NOMO-1 treated with dmso at 0.1 percent for 144 hours (cell line): ENCODE measurements around the gene TRIM75.
"Not testable (repeated sequence)": the region's sequence is repeated elsewhere in the genome, so short reads cannot be mapped to it uniquely, and the experiment has no call there.

Experiments
- DNase-seq: peaks from one replicate; lab custom pipeline; 2025; ENCODE audit not compliant: unreplicated experiment; lab: John Stamatoyannopoulos, UW

The TRIM75 gene

GRCh38 chr4:165053645-165054044 lies at the start of gene TRIM75:
Gene TRIM75, plus strand, starts transcription at chr4:165053866. Its CDS starts 5,282 bp downstream, at chr4:165059148.
- no peak for DNase-seq

GRCh38 chr4:165005352-165005925 lies 48.2 kb upstream of the TRIM75 start:
- DNase-seq, result no peak

- DNase-seq, result no peak
These were observed 47.2 kb upstream of the TRIM75 start for GRCh38 chr4:165006456-165006855.

- no peak for DNase-seq
These were observed 46.8 kb upstream of the TRIM75 start for GRCh38 chr4:165006886-165007285.

- DNase-seq, result no peak
These were observed 44.0 kb upstream of the TRIM75 start for GRCh38 chr4:165009493-165010227.

- DNase-seq, result no peak
These were observed 43.2 kb upstream of the TRIM75 start for GRCh38 chr4:165010487-165010886.

GRCh38 chr4:165010991-165011390 lies 42.7 kb upstream of the TRIM75 start:
- DNase-seq, result no peak

GRCh38 chr4:165011403-165011802 lies 42.3 kb upstream of the TRIM75 start:
- DNase-seq, result no peak

GRCh38 chr4:165013691-165014090 lies 40.0 kb upstream of the TRIM75 start:
- no peak for DNase-seq

- DNase-seq, result no peak
These were observed 36.7 kb upstream of the TRIM75 start for GRCh38 chr4:165016971-165017370.

- DNase-seq, result not testable (repeated sequence)
These were observed 33.7 kb upstream of the TRIM75 start for GRCh38 chr4:165019995-165020394.

GRCh38 chr4:165025782-165026181 lies 27.9 kb upstream of the TRIM75 start:
- DNase-seq, result not testable (repeated sequence)

- DNase-seq, result no peak
These were observed 25.8 kb upstream of the TRIM75 start for GRCh38 chr4:165027762-165028402.

- DNase-seq, result no peak
These were observed 22.0 kb upstream of the TRIM75 start, which contains the start of gene TRIM60 for GRCh38 chr4:165031436-165032211. Gene TRIM60, plus strand, starts transcription at chr4:165031999. Its CDS starts 8,074 bp downstream, at chr4:165040073.

GRCh38 chr4:165048170-165048569 lies 5.5 kb upstream of the TRIM75 start:
- no peak for DNase-seq

- no peak for DNase-seq
These were observed 1.0 kb upstream of the TRIM75 start for GRCh38 chr4:165052627-165053026.

GRCh38 chr4:165055601-165056000 lies 1.9 kb downstream of the TRIM75 start:
- no peak for DNase-seq

GRCh38 chr4:165058666-165059065 lies 5.0 kb downstream of the TRIM75 start:
- DNase-seq, result no peak

GRCh38 chr4:165059386-165059785 lies 5.7 kb downstream of the TRIM75 start:
- no peak for DNase-seq

GRCh38 chr4:165060938-165061337 lies 7.3 kb downstream of the TRIM75 start:
- no peak for DNase-seq

- DNase-seq, result no peak
These were observed 16.9 kb downstream of the TRIM75 start for GRCh38 chr4:165070560-165070959.
